GOT3 (cell line): ENCODE measurements around the gene PHF20.
"Not testable (repeated sequence)": the region's sequence is repeated elsewhere in the genome, so short reads cannot be mapped to it uniquely, and the experiment has no call there.

Experiments used
- DNase-seq: peaks from one replicate; lab custom pipeline; 2025; ENCODE audit warnings: mixed read lengths; lab: John Stamatoyannopoulos, UW

Gene PHF20

DNA sequence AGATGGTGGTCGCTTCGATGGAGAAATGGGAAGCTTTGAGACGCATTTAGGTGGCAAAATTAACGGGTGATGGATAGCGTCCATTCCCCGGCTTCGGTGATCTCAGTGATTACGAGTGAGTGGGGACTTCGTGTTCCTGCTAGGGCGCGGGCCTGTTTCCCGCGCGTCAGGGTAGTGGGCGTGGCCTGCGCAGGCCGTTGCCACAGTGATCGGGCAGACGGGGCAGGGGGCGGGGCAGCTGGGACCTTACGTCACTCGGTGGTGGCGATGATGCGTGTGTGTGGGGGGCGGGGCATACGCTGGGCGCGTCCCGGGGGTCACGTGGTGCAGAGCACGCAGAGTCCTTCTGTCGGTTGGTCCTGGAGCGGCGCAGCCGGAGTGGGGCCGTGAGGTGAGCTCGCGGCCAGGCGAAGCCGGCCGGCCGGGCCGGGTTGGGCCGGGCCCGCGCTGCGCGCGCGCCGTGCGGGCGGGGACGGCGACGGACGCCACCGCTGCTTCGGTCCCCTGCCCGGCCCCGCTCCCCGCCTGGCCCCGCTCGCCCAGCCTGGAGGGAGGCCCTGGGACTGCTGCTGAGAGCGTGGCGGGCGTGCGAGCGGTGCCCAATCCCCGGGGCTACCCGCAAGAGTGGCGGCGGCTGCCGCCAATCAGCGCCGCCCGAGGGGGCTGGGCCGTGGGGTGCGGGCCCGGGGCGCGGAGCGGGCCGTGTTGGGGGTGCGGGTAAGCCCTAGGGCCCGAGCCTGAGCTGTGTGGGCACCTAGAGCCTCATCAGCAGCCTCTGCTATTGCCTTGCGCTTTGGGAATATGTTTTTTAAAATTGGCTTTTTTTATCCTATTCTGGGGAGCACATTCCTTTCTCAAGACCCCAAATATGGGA is at the start of gene PHF20:
TSS of gene PHF20 (plus strand) at position 327 of the 874 bp plus-strand sequence. CDS start 29,508 bp downstream, outside the sequence.
- DNase-seq = peak; percentile 96

DNA sequence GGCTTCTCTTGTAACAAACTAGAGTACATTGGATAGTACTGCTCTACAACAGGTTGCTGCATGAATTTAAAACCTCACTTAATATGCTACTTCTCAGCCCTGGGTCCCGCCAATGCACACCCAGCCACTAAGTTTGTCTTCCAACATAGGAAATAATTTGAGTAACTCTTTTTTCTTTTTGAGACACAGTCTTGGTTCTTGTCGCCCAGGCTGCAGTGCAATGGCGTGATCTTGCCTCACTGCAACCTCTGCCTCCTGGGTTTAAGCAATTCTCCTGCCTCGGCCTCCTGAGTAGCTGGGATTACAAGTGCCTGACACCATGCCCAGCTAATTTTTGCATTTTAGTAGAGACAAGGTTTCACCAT is 48.6 kb upstream of the PHF20 start:
- DNase-seq = not testable (repeated sequence)

DNA sequence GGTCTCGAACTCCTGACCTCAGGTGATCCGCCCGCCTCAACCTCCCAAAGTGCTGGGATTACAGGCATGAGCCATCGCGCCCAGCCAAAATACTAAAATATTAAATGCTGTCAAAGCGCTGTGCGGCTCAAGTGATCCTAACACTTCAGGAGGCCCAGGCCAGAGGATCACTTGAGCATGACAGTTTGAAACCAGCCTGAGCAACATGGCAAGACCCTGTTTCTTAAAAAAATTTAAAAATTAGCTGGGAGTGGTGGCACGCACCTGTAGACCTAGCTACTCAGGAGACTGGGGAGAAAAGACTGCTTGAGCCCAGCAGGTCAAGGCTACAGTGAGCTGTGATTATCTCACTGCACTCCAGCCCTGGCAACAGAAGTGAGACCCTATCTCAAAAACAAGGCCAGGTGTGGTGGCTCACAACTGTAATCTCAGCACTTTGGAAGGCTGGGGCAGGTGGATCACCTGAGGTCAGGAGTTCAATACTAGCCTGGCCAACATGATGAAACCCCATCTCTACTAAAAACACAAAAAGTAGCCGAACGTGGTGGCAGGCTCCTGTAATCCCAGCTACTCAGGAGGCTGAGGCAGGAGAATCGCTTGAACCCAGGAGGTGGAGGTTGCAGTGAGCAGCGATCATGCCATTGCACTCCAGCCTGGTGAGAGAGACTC is 48.0 kb upstream of the PHF20 start:
- DNase-seq = not testable (repeated sequence)

DNA sequence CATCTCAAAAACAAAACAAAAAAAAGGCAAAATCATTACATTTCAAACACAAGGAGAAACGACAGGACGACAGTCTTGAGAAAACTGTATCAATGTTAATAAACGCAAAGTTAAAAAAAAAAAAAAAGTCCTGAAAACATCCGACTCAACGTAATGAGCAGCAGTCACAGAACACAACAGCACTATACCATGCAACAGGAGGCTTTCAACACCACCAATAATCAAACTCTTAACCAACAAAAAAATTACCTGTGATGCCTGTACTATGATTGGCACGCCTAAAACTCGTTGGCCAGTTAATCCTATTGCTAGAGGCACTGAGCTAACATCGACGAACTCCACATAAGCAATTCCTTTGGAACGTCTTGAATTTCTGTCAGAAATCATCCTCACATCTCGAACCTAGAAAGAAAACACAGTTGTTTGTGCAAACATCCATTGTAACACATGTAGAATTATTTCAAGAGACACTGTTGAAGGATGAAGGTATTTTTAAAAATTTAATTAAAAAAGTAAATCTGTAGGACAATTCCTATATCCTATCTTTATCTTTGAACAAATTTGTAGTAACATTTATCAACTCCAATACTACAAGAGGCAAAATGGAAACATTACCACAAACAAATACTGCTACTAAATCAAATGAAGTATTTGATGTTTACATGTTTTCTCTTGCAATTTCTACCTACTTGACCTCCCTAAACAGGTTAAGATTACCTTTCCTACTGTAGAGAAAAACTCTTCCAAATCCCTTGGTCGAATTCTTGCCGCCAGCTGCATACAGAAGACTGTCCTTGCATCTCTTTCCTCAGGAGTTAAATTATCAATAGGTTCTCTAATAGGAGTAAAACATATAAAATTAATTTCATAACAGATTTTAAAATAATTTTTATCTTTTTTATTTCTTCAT is 47.2 kb upstream of the PHF20 start:
- DNase-seq = no peak

DNA sequence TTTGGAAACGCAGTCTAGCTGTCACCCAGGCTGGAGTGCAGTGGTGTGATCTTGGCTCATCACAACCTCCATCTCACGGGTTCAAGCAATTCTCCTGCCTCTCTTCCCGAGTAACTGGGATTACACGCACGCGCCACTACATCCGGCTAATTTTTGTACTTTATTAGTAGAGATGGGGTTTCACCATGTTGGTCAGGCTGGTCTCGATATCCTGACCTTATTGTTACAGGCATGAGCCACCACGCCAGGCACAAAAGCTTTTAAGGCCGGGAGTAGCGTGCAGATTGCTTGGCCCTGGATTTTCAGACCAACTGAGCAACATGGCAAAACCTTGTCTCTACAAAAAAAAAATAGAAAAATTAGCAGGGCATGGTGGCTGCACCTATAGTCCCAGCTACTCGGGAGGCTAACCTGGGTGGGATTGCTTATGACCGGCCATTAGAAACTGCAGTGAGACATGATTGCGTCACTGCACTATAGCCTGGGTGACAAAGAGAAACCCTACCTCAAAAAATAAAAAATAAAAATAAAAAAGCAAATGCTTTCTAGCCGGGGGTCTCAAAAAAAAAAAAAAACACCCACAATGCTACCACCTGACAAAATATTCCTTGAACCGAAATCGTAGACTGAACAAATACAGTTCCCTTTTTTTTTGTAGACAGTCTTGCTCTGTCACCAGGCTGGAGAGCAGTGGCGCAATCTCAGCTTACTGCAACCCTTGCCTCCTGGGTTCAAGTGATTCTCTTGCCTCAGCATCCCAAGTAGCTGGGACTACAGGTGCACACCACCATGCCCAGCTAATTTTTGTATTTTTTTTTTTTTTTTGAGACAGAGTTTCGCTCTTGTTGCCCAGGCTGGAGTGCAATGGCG is 44.7 kb upstream of the PHF20 start:
- no peak for DNase-seq

DNA sequence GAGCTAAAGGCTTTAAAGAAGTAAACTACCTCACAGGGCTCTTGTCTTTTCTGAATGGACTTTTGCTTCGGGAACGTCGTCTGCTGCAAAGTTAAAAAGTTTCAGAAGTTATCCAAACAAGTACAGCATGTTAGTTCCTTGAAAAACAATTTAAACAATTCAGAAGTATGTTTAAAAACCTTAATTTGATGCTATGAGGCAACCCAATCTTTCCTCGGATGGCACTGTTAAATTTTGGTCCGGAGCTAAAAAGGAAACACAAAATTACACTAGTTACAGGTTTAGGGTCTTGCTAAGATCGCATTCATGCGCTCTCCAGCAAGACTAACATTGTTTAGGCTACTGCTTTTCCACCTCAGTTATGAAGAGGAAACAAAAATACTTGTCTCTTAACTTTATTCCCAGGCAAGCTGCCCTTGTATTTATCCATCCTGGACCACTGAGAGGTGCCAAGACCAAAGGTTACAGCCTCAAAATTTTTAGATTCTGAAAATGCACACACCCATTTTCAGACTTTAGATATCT is 42.5 kb upstream of the PHF20 start:
- DNase-seq = no peak

DNA sequence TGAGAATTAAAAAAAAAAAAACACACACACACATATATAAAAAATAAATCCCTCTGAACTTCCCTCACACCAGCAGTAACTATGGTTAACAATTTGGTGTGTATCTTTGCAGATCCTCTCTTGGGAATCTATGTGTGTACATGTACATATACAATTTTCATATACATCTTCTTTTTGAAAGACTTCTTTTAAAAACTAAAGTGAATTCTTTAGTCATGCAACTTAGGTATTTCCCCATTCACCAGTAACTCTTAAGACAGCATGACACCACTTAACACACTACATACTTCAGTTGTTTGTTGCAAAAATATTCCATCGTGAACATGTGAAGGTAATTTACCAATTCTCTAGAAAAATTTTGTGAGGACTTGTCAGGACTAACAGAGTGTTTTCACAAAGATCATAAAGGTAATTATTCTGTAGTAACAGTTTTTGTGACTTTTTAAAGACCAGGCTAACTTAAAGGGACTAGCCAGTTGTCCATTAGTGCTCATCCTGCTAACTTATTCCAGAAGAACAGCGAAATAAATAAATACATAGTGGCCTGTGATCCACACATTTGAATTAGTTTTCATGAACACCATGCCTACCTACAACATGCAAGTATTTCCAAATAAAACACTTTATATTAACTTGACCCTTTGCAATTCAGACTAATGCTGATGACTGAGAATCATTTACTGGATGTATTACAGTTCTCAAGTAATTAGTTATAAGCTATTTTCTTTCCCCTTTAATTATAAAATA is 41.8 kb upstream of the PHF20 start:
- no peak for DNase-seq

DNA sequence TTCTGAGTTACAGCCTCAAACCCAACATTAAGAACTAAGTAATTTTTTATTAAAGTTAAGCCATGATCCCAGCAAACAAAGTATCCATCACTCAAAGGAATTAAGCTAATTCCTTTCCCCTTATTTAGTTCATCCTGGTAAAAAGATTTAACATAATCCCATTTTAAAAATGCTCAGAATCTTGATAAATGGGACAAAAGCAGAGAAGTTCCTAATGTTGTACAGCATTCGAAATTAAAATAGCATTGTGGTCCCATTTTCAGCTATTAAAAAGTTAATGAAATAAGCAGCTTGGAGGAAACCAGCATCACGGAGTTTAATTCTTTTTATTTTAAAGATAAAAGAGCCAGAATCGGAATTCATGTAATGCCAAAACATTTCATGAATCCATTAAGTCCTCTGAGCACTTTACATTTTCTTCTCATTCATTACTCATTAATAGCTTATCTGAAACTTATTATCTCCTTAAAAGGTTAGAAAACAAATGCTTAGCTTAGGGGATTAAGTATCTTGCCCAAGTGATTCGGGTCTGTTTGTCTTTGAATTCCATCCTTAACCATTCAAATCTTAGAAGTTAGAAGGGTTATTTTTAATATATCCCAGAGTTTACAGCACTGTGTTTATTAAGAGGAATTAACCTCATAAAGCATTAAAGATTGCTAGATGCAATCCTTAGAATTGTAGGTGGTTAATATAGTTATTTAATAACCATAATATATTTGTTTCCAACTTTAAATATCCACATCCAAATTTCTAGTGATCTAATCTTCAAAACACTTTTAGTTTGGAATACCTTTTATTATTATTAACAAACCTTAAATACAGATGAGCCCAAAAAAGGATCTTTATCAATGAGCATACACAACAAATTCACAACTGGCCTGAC is 41.0 kb upstream of the PHF20 start:
- DNase-seq = no peak

DNA sequence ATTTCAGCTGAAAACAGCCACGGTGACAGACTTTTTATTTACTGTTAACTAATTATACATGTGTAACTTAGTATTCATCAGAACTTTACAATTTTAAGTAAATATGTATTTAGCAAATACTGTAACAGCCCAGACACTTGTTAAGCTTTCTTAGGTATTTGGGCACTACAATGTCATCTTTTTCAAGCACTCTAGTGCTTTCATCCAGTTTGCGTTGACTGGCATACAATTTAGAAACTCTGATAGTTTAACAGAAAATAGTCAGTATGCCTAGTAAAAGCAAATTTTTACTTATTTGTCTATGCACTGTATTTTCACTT is 40.4 kb upstream of the PHF20 start:
- no peak for DNase-seq

DNA sequence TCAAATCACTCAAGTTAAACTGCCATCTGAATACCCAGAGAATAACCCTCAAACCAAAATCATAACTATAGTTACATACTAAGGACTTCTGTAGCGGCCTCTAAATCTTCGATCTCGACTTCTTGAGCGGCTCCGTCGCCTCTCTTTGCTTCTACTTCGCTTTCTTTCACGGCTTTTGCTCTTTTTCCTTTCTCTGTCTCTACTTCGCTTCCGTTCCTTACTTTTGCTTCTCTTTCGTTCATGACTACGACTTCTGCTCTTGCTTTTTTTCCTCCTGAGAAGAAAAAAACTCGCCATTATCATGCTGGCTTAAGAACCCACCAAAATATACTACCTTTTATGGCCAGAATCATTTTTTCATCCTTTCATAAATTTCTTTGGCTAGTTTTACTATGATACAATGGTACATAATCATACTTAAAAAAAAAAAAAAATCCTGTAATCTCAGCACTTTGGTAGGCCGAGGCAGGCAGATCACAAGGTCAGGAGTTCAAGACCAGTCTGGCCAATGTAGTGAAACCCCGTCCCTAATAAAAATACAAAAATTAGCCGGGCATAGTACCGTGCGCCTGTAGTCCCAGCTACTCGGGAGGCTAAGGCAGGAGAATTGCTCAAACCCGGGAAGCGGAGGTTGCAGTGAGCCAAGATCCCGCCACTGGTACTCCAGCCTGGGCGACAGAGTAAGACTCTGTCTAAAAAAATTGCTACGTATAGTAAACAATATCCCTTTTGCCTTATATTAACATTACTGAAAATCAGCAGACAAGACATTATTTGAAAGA is 39.8 kb upstream of the PHF20 start:
- DNase-seq = no peak

DNA sequence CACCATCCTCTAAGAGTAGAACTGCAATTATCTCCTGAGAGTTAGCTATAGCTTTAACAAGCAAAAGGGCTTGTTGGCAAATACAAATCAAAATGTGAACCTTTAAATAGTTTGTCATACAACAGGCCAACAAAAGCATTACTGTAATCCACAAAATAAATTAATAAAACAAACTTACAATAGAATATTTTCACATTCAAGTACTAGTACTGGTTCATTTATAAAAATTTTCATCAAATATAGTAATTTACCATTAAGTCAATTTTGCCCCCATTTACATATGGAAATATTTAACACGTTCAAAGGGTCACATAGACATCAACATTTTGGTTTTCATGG is 39.2 kb upstream of the PHF20 start:
- no peak for DNase-seq

DNA sequence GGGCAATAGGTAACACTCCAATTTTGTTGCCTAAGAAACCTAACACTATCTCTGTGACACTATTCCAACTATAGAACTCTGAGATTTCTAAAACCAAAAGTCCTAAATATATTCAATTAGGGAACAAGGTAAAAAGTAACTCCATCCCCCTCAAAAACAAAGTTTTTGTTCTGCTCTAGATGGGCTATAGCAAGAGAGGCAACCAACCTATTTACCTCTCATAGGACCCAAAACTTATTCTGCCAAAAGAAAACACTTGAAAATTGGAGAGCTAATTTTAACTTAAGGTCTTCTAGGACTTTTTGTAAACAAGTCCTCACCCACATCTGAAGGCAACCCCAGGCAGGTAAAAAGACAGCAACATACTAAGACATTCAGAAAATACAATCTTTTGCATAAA is 37.4 kb upstream of the PHF20 start:
- no peak for DNase-seq

DNA sequence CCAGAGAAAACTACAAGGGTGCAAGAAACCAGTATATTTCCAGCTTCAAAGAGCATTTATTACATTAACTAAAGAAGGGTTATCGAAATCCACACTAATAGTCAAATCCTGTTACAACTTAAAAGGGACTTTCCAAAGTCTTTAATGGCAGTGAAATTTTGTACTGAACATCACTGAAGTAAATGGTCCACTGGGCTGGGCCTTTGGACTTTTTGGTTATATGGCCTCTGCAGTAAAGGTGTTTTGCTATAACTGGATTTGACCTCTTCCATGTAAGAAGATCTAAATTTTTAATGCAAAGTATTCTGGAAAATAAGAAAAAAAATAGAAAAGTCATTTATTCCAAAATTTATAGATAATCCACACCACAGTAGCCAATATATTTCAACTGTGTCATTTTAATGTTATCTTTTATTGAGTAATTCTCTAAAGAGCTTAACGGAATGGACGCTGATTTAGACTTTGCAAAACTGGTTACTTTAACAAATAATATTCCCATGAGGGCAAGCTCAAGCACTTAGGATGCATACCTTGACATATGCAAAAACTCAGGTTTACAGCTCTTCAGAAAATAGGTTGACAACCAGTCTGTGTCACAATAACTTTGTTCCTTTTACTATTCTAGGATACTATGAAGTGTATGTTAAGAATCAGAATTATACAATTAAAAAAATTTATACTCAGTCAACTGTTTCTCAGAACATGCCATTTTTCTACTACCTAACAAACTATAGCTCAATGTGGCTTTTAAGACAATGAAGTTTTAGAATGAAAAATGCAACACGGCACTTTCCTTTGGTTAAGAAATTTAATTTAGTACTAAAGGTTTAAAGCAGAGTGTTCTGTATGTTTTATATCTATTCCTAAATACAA is 36.8 kb upstream of the PHF20 start:
- DNase-seq = no peak

DNA sequence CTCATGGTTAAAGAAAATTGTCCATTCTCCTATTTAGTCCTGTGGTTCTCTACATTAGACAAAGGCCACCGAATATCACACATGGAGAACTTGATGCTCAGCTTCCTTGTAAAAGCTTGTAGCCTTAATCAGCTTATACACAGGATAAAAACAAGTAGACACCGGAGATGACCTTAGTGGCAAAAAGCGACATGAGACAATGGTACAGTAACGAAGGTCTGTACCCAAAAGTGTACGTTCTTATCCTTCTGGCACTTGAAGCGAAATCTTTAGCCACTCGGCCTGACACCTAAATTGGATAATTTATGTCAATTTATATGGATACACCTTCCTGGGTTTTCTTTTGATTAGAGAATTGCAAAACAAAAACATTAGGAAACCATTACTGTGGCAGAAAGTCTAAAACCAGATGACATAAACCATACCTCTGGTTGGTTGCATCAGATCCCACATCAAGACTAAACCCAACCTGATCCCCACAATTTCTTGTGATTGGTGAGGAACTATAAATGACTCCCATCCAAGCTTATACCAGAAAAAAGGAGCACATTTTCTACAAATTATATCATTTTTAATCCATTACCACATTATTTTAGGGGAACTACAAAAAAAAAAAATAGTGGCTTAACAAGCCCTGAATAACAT is 35.9 kb upstream of the PHF20 start:
- no peak for DNase-seq

DNA sequence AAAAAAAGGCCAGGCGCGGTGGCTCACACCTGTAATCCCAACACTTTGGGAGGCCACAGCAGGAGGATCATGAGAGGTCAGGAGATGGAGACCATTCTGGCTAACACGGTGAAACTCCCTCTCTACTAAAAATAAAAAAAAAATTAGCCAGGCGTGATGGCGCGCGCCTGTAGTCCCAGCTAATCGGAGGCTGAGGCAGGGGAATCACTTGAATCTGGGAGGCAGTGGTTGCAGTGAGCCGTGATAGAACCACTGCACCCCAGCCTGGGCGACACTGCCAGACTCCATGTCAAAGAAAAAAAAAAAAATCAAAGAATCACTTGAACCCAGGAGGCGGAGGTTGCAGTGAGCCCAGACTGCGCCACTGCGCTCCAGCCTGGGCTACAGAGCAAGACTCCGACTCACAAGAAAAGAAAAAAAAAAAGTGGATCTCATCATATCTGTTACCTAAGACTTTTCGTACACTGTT is 33.9 kb upstream of the PHF20 start:
- DNase-seq = no peak

DNA sequence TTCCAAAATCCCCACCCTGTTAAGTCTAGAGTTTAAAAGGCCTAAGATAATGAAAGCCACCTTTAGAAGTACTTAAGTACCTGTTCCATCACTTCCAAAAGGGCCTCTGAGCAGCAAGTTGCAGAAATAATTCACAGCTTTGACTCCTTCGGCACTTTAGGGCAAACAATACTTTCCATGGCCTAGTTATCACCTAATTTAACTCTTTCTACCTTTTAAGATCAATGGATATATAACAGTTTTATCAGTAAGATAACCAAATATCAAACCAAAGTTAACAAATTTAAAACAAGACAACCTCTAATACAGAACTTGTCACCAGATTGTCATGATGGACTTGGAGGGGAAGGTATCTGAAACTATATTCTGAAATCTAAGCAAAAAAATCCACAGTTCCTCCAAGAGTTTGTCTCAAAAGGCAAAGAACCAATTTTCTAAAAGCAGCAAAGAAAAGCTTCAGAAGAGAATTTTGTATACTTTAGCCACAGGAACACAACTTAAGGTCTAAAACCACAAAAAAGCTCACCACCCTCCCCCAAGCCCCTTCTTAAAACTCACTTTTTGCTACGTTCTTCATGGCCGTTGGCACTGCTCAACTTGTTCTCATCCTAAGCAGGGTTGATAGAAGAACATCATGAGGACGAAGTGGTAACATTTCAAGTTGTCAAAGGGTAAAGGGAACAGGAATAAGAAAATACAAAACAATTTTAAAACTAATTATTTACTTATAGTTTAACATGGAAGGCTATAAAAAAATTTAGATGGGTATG is 33.2 kb upstream of the PHF20 start:
- no peak for DNase-seq
